Type B pancreatic cell (in vitro differentiated cells): Measurements from ENCODE around the gene AK5. TPM values are rescaled to one million over a fixed set of nuclear protein-coding genes. Genes with fewer than 3 reads are reported as not detected.

Experiments used
- DNase-seq: peaks from one replicate; pipeline ENCODE4 v3.0.0; 2021; ENCODE audit warnings: mixed read lengths; ENCODE audit not compliant: unreplicated experiment; ENCODE audit errors: extremely low spot score
- H3K27ac Mint-ChIP-seq: 2 replicates; pipeline ENCODE4 v1.8.0; 2021; ENCODE audit warnings: mild to moderate bottlenecking, mixed read lengths
- H3K27me3 Mint-ChIP-seq: 2 replicates; pipeline ENCODE4 v1.8.0; 2021; ENCODE audit warnings: mixed read lengths
- H3K36me3 Mint-ChIP-seq: 2 replicates; pipeline ENCODE4 v1.8.0; 2021; ENCODE audit warnings: mixed read lengths
- H3K4me1 Mint-ChIP-seq: one replicate; pipeline ENCODE4 v1.8.0; 2021; ENCODE audit warnings: mixed read lengths; ENCODE audit not compliant: unreplicated experiment
- H3K4me3 Mint-ChIP-seq: 2 replicates; pipeline ENCODE4 v1.8.0; 2021; ENCODE audit warnings: mild to moderate bottlenecking, mixed read lengths
- H3K9me3 Mint-ChIP-seq: 2 replicates; pipeline ENCODE4 v1.8.0; 2021; ENCODE audit warnings: mixed read lengths
- total RNA-seq: library from RNA; stranded (reverse); gene quantifications from 2 replicates; pipeline ENCODE4 v1.2.1, GENCODE V29; 2021; ENCODE audit warnings: low replicate concordance
- TF ChIP-seq, protein P1 (sequence below): fragments of 200-600 bp; sonication (generic); conservative IDR thresholded peaks from 2 replicates; pipeline ENCODE4 v1.5.0; 2021; ENCODE audit warnings: antibody characterized with exemption, mild to moderate bottlenecking

Gene AK5
- total RNA-seq, 1 donor from 2014 or later: 1.0 TPM

DNA sequence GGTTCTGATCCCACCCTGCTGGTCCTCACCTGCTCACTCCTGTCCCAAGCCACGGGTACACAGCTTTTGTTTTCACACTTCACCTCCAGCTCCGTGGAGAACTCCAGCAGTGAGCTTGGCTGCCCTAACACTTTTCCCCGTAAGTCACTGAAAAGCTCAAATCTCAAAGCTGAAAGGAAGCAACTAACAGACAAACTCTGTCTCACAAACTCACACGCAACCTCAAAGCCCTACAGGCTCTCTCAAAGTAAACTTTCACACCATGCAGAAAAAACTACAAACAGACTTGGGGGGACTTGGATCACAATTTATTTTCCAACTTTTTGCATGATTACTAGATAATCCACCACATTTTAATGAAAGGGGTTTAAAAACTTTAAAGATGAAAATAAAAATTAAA lies 88.3 kb downstream of the AK5 start:
- TF ChIP-seq, protein P1, sequence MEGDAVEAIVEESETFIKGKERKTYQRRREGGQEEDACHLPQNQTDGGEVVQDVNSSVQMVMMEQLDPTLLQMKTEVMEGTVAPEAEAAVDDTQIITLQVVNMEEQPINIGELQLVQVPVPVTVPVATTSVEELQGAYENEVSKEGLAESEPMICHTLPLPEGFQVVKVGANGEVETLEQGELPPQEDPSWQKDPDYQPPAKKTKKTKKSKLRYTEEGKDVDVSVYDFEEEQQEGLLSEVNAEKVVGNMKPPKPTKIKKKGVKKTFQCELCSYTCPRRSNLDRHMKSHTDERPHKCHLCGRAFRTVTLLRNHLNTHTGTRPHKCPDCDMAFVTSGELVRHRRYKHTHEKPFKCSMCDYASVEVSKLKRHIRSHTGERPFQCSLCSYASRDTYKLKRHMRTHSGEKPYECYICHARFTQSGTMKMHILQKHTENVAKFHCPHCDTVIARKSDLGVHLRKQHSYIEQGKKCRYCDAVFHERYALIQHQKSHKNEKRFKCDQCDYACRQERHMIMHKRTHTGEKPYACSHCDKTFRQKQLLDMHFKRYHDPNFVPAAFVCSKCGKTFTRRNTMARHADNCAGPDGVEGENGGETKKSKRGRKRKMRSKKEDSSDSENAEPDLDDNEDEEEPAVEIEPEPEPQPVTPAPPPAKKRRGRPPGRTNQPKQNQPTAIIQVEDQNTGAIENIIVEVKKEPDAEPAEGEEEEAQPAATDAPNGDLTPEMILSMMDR: no peak
- Mint-ChIP-seq H3K27ac (no peak overlapping the region), H3K4me3 (no peak overlapping the region), H3K4me1 (no peaks in the 10 kb centered on the region), H3K27me3 (no peaks in the 10 kb centered on the region), H3K36me3 (no peaks in the 10 kb centered on the region), H3K9me3 (no peaks in the 10 kb centered on the region)
- DNase-seq: no peak

DNA sequence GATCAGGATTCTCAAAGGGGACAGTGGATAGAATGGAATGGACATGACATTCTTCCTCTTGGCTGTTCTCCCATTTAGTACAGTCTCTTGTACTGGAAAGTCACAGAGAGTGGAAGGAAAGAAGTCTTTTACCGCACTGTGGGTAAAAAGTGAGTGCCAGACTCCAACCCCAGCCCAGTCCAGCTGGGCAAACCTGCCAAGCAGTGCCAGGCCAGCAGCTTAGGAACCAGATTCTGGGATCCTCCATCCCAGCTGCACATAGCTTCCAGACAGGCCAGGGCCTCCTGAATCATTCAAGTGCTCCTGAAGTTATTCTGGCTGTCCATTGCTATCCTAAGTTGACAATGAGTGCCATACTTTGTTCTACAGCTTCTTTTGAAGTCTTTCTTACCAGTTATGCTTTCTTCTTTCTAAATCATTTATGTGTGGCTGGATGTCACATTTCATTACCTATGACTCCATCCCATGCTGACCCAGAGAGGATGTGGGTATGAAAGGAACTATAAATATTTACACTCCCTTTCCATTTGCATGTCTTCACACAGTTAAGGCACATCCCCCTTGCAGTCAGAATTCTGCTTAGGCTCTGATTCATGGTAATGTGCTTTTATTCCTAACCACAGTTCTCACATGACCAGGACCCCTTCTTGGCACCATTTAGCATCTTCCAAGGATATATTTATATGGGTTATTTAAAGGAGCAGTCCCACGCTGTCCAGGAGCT lies 88.9 kb downstream of the AK5 start:
- no peaks in the 10 kb centered on the region for H3K36me3 Mint-ChIP-seq
- no peaks in the 10 kb centered on the region for H3K9me3 Mint-ChIP-seq
- H3K4me3 Mint-ChIP-seq: no peak overlapping the region
- TF ChIP-seq, protein P1: no peak
- no peaks in the 10 kb centered on the region for H3K27me3 Mint-ChIP-seq
- no peak overlapping the region for H3K27ac Mint-ChIP-seq
- DNase-seq: no peak
- no peaks in the 10 kb centered on the region for H3K4me1 Mint-ChIP-seq

DNA sequence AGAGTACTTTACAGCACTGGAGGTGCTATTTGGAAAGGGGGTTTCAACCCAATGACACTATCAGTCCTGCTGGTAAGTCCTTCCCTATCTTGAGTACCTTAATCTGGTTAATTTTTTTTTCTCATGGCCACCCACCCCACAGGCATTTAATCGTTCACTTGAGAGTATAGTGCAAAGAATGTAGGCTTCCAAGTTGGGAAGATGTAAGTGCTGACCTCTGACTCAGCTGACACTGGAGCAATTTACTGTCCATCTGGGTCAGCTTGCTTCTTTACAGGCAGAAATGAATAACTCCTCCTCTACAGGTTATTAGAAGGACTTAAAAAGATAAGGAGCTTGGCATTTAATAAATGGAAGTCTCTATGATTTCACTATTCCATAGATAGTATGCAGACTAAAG lies 89.6 kb downstream of the AK5 start:
- Mint-ChIP-seq H3K4me3 (no peak overlapping the region), H3K4me1 (no peaks in the 10 kb centered on the region), H3K27me3 (no peaks in the 10 kb centered on the region), H3K9me3 (no peaks in the 10 kb centered on the region), H3K27ac (no peak overlapping the region), H3K36me3 (no peaks in the 10 kb centered on the region)
- TF ChIP-seq, protein P1: no peak
- DNase-seq: no peak

DNA sequence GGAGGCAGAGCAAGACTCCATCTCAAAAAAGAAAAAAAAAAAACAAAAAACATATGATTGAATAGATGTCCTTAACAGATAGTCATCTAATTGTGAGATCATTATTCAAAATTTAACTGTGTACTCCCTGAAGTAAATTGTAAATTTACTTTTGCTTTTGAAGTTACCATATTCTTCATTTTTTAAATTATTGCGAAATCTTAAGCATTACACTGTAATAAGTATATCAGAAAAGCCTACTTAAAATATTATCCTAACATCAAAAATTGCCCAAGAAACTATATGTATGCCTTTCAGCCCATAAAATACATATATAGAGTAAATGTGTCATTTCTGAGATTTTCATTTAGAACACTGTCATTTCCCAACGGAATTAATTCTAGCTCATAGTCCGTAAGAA lies 91.9 kb downstream of the AK5 start:
- Mint-ChIP-seq H3K4me1 (no peaks in the 10 kb centered on the region), H3K4me3 (no peak overlapping the region), H3K27ac (no peak overlapping the region), H3K9me3 (no peaks in the 10 kb centered on the region), H3K36me3 (no peaks in the 10 kb centered on the region), H3K27me3 (peaks cover 4% of the 10 kb centered on the region)
- TF ChIP-seq, protein P1: no peak
- DNase-seq: no peak

DNA sequence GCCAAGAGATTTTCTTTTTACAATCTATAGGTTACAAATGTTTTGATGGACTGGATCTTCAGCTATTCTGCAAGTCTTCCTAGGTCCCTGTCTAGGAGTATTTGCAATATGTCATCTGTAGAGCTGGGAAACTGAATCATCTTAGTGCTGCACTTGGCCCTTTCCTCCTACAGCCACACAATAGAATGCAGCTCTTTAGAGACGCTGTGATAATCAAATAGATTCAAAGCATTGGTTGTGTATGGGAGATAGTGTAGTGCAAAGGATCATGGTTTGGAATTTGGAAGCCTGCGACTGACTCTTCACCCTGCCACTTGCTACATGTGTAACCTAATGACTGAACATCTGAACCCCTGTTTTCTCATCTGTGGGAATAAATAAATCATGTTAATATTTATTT lies 93.7 kb downstream of the AK5 start:
- TF ChIP-seq, protein P1: no peak
- no peak for DNase-seq
- Mint-ChIP-seq H3K4me1 (peaks cover 5% of the 10 kb centered on the region), H3K4me3 (no peak overlapping the region), H3K36me3 (no peaks in the 10 kb centered on the region), H3K9me3 (no peaks in the 10 kb centered on the region), H3K27me3 (peaks cover 4% of the 10 kb centered on the region), H3K27ac (no peak overlapping the region)
